Measurements from ENCODE around the gene PPP1R9A.

DNA sequence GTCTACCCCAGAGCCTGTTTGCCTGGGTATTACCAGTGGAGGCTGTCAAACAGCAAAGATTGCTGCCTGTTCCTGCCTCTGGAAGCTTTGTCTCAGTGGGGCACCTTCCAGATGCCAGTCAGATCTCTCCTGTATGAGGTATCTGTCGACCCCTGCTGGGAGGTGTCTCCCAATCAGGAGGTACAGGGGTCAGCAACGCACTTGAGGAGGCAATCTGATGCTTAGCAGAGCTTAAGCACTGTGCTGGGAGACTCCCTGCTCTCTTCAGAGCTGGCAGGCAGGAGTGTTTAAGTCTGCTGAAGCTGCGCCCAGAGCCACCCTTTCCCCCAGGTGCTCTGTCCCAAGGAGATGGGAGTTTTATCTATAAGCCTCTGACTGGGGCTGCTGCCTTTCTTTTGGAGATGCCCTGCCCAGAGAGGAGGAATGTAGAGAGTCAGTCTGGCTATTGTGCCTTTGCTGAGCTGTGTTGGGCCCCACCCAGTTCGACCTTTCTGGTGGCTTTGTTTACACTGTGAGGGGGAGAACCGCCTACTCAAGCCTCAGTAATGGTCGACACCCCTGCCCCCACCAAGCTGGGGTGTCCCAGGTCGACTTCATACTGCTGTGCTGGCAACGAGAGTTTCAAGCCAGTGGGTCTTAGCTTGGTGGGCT lies 62.2 kb downstream of the PPP1R9A start:
- TF ChIP-seq, protein P1, sequence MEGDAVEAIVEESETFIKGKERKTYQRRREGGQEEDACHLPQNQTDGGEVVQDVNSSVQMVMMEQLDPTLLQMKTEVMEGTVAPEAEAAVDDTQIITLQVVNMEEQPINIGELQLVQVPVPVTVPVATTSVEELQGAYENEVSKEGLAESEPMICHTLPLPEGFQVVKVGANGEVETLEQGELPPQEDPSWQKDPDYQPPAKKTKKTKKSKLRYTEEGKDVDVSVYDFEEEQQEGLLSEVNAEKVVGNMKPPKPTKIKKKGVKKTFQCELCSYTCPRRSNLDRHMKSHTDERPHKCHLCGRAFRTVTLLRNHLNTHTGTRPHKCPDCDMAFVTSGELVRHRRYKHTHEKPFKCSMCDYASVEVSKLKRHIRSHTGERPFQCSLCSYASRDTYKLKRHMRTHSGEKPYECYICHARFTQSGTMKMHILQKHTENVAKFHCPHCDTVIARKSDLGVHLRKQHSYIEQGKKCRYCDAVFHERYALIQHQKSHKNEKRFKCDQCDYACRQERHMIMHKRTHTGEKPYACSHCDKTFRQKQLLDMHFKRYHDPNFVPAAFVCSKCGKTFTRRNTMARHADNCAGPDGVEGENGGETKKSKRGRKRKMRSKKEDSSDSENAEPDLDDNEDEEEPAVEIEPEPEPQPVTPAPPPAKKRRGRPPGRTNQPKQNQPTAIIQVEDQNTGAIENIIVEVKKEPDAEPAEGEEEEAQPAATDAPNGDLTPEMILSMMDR (IDR thresholded peaks at IDR 0.05) = no peak
- TF ChIP-seq POLR2A (IDR thresholded peaks at IDR 0.05) = no peak
- TF ChIP-seq EP300 (IDR thresholded peaks at IDR 0.05) = no peak

All from tibial nerve (tissue), 4 donors.